Measurements from ENCODE around the gene CLCA4. TPM values are rescaled to one million over a fixed set of nuclear protein-coding genes. Genes with fewer than 3 reads are reported as not detected.

The CLCA4 gene
- total and polyA plus RNA-seq, 9 of the 15 experiments (the other 6 are each of a cell fraction or from before 2014, with no cell fraction given) = not detected

DNA sequence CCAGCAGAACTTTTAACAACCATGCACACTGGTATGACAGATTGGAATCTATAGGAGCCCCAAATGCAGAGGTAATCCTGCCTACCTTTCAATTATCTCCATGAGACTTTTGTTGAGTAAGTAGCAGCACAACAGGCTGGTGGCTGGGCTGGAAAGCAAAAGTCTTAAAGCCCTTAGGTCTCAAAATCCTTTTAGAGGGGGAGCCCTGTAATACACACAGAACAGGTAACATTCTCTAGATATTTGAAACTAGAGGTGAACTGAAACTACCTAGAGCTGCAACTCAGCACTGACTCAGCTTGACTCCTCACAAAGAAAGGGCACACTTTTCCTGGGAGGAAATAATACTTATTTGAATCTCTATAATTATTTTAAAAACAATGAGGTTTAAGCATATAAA, 71.5 kb downstream of the CLCA4 start:
- intact Hi-C loops (cut with micrococcal nuclease) (no loop called here), in situ Hi-C loops (cut with MboI) (no loop called here)
- H3K4me3 ChIP-seq = no peak overlapping the region
- POLR2A ChIA-PET = no interaction called here
- H4K20me1 ChIP-seq (replicated peaks; ENCODE audit: control insufficient read depth, insufficient read depth, low read length) = no peaks in the 10 kb centered on the region
- TF ChIP-seq BRD4 (IDR thresholded peaks at IDR 0.05) (no peak), RBM39 (optimal IDR thresholded peaks at IDR 0.05; ENCODE audit: low read depth, low read length) (no peak), HOXB6 (CRISPR knock-in tag; IDR thresholded peaks at IDR 0.05; ENCODE audit: borderline replicate concordance) (no peak), ZNF445 (CRISPR knock-in tag; IDR thresholded peaks at IDR 0.05; ENCODE audit: low read depth) (no peak), JUNB (CRISPR knock-in tag; conservative IDR thresholded peaks at IDR 0.05) (no peak), ZNF12 (CRISPR knock-in tag; IDR thresholded peaks at IDR 0.05) (no peak), ZNF143 (CRISPR knock-in tag; IDR thresholded peaks at IDR 0.05) (no peak), CHD2 (IDR thresholded peaks at IDR 0.05; ENCODE audit: low read depth, low read length) (no peak), ZNF263 (CRISPR knock-in tag; IDR thresholded peaks at IDR 0.05; ENCODE audit: borderline replicate concordance) (no peak), ZFP30 (CRISPR knock-in tag; IDR thresholded peaks at IDR 0.05; ENCODE audit: borderline replicate concordance) (no peak), SMAD1 (IDR thresholded peaks at IDR 0.05; ENCODE audit: low read depth, low read length, partially characterized antibody) (no peak), ZNF436 (CRISPR knock-in tag; IDR thresholded peaks at IDR 0.05) (no peak)
- no TSS peak for BruUV-seq (replicated peaks)
- ATAC-seq = no peak
- H3K27ac ChIP-seq (ENCODE audit: extremely low read depth, low read depth, low read length) = no peak overlapping the region
- no peaks in the 10 kb centered on the region for H3K9me1 ChIP-seq (ENCODE audit: control insufficient read depth, insufficient read depth, low read length)
- no peaks in the 10 kb centered on the region for H3K9me3 ChIP-seq (replicated peaks; ENCODE audit: control insufficient read depth, insufficient read depth, low read depth, low read length)
- H3K9ac ChIP-seq (ENCODE audit: insufficient read depth in 1 of 2, low read depth in 2 of 2, low read length in 2 of 2) = no peak overlapping the region
- H3K36me3 ChIP-seq (ENCODE audit: control insufficient read depth, insufficient read depth, low read length) = no peaks in the 10 kb centered on the region
- no peak for FAIRE-seq
- H2AFZ ChIP-seq (ENCODE audit: low read depth, low read length) = no peak overlapping the region
- DNase-seq (ENCODE audit: extremely low read depth in 1 of 4, low spot score in 3 of 4) = no peak
- CTCF ChIA-PET (ENCODE audit: low intra/inter-chr PET ratio) = no interaction called here
- H3K4me1 ChIP-seq (replicated peaks in 1 of 2; ENCODE audit: control insufficient read depth in 2 of 2, insufficient read depth in 2 of 2, low read length in 2 of 2) = no peaks in the 10 kb centered on the region
- H3K79me2 ChIP-seq (ENCODE audit: control insufficient read depth, insufficient read depth, low read length) = no peaks in the 10 kb centered on the region
- no peak overlapping the region for H3K4me2 ChIP-seq (ENCODE audit: insufficient read depth, low read length)
- H3K27me3 ChIP-seq (ENCODE audit: control insufficient read depth in 2 of 2, insufficient read depth in 2 of 2, low read length in 2 of 2) = no peaks in the 10 kb centered on the region

Measured in K562 (cell line).